Fibroblast of lung (primary cell): ENCODE measurements around the gene PTGFR.

Source experiments
- EZH2 ChIP-seq: IDR thresholded peaks from 2 replicates; pipeline ENCODE4 v1.5.1; 2012; ENCODE audit warnings: low read length, control low read depth, mild to moderate bottlenecking; ENCODE audit errors: missing control alignments
- TF ChIP-seq, protein P1 (sequence below), 2 donors: IDR thresholded peaks in 1 of 2; conservative IDR thresholded peaks in 1 of 2; 1 replicate in 1 of 2; 2 replicates in 1 of 2; pipeline ENCODE4 v1.5.1; 2011 to 2012; ENCODE audit warnings: low read length in 2 of 2, control low read depth in 1 of 2, inconsistent platforms in 1 of 2, low read depth in 1 of 2, mild to moderate bottlenecking in 1 of 2

DNA sequence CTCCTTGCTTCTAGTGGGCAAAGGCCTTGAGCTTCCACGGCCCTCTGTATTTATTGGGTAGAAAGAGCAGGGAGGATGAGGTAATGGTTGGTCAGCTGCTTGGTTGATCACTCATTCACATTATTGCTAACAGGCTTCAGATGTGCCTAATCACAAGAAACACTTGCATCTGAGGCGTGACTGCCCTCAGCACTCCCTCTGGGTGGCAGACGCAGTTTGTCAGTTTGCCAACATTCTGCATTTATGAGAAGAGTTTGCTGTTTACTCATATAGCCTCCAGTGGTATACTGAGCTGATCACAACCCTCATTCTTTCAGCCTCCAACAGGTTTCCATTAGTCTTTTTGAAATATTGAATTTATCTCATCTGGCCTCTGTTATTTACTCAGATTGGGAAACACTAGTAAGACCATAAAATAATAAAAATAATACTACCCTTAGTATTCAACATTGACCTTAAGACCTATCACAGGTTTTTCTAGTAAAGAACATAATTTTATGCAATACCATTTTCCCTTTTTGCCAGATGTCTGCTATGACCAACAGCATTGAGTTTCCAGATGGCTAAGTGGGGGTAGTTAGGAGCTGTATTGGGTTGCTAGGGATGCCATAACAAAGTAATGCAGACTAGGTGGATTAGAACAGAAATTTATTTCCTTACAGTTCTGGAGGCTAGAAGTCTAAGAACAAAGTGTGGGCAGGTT, 53.3 kb downstream of the PTGFR start:
- TF ChIP-seq, protein P1, sequence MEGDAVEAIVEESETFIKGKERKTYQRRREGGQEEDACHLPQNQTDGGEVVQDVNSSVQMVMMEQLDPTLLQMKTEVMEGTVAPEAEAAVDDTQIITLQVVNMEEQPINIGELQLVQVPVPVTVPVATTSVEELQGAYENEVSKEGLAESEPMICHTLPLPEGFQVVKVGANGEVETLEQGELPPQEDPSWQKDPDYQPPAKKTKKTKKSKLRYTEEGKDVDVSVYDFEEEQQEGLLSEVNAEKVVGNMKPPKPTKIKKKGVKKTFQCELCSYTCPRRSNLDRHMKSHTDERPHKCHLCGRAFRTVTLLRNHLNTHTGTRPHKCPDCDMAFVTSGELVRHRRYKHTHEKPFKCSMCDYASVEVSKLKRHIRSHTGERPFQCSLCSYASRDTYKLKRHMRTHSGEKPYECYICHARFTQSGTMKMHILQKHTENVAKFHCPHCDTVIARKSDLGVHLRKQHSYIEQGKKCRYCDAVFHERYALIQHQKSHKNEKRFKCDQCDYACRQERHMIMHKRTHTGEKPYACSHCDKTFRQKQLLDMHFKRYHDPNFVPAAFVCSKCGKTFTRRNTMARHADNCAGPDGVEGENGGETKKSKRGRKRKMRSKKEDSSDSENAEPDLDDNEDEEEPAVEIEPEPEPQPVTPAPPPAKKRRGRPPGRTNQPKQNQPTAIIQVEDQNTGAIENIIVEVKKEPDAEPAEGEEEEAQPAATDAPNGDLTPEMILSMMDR (conservative IDR thresholded peaks at IDR 0.05 in 1 of 2, IDR thresholded peaks at IDR 0.05 in 1 of 2; ENCODE audit: low read depth in 1 of 2, low read length in 2 of 2) = no peak
- TF ChIP-seq EZH2 = no peak
